GM19351 (cell line): ENCODE data around the gene SCRN2.

Experiments used
- ATAC-seq: cut with Tn5 transposase; IDR thresholded peaks from one replicate; pipeline ENCODE4 v1.9.1; 2021; ENCODE audit warnings: mild to moderate bottlenecking, moderate library complexity; ENCODE audit not compliant: unreplicated experiment

SCRN2 gene

DNA sequence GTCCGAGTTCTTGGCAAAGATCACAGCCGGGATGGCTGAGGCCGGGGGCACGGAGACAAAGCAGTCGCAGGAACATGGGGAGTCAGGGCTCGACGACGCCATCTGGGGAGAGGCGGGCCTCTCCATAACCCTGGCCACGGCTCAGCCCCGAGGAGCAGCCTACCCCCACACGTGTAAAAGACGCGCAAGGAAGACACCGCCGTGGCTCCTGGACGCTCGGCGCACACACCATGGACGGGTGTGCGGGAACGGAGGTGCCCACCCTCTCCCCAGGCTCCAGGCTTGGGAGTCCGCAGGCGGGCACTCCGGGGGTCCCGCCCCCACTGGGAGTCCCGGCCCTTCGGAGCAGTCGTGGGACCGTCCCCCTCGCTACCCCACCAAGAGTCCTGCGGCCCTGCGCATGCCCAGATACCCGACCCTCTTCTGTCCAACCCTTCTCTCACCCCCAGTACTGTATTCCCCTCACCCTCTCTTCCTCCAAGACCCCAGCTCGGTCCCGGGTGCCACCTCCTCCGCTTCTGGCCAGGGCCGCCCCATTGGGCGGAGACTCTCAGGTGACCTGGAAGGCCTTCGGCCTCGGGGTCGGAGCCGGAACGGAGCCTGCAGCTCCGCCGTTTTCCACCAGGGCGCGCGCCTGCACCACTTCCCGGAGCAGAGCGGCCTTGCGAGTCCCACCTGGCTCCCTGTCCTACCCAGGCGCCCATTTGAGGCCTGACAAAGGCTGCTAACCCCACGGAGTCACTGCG lies at the start of gene SCRN2:
SCRN2 (minus strand) TSS at position 532 of the 746 bp plus-strand sequence; CDS start at position 102, 430 bp downstream.
- ATAC-seq = peak; percentile 90

DNA sequence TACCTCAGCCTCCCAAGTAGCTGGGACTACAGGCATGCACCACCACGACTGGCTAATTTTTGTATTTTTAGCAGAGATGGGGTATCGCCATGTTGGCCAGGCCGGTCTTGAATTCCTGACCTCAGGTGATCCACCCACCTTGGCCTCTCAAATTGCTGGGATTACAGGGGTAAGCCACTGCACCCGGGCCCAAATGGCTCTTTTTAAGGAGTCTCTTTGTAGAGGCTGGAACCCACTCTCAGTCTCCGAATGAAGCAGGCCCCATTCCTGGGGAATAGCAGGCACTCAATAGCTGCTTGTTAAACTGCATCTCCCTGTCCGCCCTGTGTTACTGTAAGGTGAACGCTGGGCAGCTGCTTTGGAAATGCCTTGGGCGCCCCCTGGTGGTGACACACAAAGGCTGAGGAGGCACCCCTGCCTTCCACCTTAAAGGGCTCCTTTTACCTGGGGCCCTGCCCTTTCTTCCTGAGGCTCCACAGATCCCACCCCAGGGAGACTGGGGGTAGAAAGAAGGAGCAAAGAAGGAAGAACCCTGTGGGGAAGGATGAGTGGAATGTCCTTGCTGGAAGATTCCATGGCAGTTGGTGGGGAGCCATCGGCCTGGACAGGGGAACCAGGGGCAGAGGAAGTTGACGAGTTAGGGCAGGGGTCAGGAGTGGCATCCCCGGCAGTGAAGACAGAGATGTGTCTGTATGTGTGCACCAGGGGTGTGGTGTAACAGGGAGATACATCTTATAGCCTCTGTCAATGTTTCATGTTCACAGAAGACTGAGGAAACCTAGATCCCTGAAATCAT lies 48.9 kb upstream of the SCRN2 start:
- ATAC-seq = no peak

DNA sequence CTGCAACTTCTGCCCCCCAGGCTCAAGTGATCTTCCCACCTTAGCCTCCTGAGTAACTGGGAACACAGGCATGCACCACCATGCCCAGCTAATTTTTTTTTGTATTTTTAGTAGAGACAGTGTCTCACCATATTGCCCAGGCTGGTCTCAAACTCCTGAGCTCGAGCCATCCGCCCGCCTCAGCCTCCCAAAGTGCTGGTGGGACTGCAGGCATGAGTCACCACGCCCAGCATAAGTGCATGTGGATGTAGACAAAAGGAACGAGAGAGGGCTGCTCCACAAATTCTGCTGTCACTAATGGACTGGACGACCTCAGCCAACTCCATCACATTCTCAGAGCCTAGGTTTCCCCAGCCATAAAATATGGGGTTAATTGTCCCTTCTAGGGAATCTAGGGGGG lies 47.2 kb upstream of the SCRN2 start:
- ATAC-seq = no peak

DNA sequence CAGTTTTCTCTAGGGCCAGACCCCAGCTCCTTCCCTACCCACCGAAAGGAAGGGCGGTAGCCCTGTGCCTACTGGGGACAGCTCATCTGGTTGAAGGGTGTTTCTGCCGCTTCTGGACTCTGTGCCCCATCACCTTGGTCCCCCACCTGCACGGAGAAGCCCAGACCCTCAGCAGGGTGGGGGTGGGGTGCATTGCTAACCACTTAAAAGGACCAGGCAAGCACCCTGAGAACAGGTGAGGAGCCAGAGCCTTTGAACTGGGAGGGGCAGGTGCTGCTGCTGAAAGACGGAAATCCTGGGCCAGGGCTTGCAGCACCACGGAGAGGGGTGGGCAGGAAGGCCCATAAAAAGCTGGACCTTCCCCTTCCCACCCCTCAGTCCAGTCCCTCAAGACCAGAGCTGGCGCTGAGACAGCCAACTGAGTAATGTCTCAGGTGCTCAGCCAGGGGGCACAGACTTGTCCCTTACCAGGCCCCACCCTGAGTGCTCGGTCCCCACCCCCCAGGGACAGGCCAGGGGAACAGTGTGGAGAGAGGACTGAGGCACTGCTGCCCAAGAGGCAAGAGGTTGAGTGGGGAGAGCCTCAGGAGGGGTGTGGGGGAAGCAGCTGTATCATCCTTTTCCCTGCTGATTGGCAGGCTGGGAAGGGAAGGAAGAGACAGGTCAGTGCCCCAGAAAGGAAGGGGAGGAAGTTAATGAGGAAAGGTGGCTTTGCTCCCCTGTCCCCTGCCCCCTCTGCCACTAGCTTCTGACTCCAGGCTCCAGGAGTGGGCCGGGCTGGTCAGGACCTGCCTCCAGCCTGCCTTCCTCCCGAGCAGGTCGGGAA lies 44.0 kb upstream of the SCRN2 start:
- ATAC-seq = no peak

DNA sequence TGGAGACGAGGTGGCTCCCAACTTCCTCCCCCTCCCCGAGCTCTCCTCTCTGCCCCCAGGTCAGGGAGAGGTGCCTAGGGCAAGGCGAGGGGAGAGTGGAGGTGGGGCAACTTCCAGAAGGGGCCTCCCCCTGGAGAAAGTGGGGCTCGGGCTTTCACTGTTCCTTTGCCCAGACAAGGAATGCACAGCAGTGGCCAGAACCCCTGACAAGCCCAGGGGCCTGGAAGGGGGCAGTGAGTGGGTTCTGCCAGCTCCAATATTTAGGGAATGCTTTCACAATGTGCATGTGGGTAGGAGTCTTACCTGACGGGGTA lies 43.3 kb upstream of the SCRN2 start:
- no peak for ATAC-seq

DNA sequence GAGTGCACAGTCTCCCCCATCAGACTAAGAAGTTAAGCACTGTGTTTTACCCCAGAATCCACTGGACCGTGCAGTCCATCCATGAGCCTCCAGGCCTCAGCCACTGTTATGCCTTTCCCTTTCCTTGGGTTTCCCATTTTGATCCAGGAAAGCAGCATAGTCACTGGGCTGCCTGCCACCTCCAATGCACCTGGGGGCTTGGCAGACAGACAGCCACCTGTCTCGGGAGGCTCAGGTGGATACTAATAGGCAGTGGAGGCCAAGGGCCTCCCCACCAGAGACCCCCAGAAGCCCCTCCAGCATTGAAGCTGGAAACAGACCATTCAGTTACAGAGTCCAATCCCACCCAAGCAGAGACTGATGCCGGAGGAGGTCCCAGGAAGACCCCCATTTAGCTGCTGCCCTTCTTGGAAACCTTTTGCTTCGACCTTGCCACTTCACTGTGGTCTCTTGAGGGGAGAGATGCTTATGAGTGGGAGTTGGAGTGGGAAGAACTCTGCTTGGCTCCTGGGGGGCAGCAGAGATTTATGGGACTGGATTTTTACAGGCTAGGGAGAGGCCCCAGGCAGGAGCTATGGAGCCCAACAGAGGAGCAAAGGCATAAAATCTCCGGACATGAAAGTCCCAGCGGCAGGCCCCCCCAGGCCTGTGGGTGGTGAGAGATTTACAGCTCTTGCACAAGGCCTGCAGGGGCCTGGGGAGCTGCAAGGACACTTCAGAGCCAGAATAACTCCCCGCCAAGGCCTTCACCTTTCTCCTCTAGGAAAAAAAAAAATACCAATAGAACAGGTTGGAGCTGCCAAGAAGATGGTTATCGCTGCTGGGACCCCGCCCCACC lies 42.7 kb upstream of the SCRN2 start:
- ATAC-seq = no peak

DNA sequence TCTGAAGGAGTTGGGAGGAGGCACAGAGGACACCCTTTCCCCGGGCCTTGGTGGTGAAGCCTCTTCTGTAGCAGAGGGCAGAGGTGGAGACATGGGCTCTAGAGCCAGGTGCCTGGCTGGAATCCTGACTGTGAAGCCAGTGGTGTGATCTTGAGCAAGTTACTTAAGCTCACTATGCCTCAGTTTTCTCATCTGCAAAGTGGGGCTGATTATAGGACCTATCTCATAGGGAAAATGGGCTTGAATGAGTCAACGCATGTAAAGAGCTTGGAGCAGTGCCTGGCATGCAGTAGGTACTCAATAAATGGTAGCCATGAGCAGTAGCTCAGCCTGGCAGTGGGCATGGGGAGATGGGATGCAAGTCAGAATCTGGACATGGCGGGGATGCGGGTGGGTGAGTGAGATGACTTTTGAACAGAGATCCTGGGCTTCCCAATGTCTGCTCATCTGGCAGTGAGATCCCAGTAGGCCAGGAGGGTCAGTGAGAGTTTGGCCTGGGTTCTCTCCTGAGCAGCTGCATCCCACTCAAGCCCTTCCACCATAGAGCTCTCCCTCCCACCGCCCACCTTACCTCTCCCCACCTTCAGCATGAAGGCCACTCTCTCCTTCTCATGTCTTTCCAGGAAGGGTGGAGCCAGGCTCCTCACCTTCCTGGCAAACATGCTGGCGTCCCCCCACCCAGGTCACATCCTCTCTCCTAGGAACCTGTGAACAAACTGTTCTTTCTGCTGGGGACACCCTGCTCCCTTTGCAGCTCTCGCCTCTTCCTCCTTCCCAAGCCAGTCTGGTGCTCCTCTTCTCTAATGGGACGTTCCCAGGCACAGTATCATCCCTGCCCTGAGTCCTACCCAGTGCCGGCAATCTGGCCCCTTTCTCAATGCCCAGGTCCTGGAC lies 41.9 kb upstream of the SCRN2 start:
- ATAC-seq = no peak

DNA sequence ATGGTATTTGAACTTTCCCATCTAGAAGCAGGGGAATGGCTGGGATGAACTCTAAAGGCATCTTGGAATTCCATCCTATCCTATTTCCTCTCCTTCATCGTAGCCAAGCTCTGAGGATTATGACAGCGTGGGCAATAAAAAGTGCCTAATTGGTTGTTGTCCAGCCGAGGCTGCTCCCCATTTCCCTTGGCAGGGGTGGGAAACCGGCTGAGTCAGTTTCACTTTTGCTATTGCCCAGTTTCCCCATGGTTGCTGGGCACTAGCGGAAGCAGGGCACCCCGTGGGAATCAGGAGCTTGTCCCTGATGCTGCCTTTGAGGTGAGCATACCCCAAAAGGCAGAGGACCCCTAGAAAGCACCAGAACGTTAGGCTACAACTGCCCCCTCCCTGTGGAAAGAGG lies 41.2 kb upstream of the SCRN2 start:
- ATAC-seq = no peak

DNA sequence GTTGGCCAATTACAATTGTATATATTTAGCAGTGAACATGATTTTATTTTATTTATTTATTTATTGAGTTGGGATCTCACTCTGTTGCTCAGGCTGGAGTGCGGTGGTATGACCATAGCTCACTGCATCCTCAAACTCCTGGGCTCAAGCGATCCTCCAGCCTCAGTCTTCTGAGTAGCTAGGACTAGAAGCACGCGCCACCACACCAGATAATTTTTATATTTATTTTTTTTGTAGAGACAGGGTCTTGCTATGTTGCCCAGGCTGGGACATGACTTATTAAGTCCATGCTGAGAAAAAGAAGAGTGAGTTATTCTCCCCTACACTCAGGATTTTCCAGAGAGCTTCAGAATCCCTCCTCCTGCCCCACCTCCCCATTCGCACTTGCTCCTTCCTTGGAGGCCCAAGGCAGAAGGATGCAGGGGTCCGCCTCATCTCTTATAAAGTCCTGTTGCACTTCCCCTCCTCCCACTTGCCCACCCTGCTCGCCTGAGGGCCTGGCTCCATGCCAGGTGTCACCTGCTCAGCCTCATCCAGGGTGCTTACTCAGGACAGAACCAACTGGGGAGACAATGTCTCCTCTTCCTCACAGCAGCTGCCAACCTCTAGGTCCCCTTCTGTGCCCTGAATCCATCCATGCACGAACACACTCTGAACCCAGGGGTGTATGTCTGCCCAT lies 38.8 kb upstream of the SCRN2 start:
- ATAC-seq = no peak

DNA sequence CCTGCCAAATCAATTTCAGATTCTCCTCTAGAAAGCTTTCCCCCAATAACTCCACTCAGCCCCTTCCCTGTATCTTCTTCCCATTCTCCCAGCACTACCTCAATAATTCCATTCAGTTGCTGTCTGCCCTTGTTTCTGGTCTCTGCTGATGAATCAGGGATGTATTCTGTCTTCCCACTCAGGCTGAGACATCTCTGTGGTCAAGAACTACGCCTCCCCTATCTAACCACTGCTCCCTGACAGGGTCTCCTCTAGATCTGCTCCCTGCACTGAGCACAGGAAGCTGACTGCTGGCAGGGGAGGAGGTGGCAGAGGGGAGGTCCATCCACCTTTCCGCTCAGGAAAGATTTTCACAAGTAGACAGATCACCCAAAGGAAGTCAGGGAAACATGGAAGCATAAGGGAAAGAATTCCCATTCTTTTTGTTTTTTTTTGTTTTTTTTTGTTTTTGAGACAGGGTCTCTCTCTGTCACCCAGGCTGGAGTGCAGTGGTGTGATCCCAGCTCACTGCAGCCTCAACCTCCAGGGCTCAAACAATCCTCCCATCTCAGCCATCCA lies 38.0 kb upstream of the SCRN2 start:
- no peak for ATAC-seq

DNA sequence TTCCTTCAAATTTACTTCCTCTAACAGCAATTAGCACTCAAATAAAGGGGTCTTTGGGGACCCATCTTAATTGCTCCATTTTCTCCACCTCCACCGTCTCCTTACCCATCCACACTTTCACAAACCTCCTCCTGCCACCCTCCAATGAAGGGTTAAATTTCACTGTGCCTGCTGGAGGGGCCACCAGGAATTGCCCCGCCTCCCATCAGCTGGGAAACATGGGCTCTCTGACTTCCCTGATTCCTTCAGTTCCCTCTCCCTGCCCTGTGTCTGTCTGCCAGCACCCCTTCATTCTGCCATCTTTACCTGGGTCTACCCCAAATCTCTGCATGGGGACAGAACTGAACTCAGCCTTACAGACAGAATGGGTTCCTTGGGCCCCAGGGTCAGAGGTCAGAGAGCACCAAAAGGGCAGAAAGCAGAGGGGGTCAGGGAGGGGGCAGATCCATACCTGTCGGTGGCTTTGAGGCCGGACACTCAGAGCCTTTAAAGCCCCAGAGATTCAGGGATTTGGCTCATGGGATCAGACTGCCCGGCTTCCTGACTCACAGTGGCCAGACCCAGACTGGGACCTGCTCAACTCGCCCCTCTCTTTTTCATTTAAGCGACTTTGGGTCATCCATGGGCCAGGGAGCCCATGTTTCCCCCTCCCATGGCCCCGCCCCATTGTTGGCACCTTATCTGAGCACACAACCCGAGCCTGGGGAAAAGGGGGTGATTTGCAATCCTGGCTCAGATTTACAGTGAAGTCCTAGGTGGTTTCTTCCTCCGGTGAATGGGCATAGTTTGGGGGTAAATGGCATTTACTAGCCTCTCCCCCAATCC lies 37.3 kb upstream of the SCRN2 start:
- no peak for ATAC-seq

DNA sequence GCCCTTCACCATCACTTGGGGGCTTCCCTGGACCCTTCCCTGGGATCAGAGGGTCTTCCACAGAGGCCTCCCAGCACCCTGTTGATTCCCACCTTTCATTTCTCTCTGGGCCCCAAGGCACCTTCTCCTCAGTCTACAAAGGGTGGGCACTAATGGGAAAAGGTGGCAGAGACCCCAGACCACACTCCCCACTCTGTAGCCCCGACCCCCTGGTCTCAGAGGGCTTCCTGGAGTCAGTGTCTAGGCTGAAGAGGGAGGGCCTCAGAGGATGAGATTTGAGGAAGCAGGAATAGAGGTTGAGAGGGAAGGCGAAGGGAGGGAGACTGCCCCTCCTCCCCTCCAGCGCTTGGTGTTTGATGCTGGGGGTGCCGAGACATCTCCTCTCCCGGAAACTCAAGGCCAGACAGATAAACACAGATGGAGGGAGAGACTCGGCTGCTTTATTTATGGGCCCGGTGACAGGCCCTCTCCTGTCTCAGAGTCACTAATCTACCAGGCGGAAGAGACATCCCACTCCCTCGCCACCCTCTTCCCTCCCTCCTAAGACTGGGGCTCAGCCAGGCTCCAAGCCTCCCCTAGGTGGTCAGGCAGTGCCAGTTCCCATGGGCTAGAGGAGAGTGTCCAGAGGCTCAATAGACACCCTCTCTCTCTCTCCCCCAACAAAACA lies 36.4 kb upstream of the SCRN2 start:
- no peak for ATAC-seq

DNA sequence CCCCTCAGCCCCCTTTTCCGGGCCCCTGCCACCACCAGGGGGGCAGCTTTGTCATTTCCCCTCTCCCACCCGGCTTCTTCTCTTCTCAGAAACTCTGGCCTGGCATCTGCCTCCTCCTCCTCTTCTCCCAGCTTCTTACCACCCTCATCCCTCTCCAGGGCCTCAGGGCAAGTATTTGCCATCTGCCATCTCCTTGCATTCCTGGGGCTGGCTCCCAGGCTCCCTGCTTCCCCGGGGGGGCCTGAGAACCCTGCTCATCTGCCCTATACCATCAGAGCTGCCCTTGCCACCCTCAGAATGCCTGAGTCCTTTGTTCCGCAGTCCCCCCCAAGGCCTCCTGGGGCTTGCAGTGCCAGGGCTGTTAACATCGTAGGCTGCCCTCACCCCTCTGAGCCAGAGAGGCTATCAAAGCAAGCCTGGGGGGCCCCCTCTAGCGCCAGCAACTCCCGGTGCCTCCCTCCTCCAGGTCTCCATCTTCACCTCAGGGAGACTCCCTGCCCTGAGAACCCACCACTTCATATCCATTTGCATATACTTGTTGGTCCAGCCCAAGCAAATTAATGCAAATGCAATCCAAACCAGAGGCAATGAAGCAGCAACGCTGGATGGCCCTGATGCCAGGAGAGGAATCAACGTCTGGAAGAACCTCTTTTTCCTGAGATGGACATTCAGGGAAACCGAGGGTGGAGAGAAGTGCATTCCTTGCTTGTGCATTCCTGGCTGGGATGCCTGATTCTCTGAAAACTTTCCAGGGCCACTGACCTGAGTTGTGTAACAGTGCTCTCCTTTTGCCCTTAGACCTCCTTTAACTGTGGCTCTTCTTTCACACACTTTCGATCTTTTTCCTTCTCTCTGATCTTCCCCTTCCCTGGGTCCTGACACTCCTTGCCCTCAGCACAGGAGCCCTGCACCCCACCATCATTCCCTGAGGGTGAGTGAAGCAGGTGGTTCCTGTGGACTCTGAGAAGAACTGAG lies 34.2 kb upstream of the SCRN2 start:
- no peak for ATAC-seq

DNA sequence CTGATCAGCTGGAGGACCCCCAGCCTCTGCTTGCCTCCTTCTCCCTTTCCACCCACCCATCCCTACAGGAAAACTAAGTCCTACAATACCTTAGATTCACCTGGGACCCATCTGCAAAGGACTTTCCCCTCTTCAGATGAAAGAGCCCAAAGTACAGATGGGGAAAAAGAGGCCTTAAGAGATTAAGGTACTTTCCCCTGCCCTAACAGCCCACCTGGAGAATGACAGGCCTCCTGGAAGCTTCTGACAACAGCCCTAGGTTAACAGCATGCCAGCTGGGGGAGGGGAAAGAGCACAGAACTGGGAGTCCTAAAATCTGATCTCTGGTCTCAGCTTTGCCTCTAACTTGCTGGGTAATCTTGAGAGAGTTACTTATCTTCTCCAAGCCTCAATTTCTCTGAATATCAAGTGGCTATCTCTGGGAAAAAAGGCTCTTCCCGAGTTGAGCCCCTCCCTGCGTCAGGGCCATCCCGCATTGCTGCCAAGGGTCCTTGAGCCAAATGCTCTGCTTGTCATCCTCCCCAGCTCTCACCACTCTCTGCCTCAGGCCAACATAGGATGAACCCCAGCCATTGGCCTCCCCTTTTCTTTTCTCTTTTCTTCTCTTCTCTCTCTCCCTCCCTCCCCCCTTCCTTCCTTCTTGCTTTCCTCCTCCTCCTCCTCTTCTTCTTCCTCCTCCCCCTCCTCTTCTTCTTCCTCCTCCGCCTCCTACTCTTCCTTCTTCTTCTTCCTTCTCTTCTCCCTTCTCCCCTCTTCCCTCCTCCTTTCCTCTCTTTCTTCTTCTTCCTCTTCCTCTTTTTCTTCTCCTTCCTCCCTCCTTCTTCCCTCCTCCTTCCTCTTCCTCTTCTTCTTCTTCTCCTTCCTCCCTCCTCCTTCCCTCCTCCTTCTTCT lies 32.4 kb upstream of the SCRN2 start:
- ATAC-seq = no peak

DNA sequence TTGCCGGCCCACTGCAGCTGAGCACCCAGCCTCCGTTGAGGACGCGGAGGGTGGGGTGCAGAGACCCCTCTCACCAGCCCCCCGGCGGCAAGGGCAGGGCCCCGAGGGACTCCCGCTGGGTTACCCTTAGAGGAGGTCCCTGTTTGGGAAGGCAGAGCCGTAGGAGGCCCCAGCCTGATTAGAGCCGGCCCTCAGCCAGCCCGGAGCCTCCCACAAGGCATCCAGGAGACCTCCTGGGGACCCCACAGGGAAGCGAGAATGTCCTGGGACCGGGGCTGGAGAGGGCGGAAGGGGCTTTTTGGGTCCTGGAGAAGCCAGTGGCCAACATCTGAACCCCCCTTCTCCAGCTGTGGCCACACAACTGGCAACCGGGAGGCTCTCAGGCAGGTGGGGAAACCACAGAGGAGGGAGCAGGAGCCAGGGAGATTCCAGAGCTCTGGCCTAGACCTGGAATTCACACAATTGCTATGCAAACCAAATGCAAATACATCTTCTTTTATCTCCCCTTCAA lies 31.6 kb upstream of the SCRN2 start:
- ATAC-seq = no peak
